ENCODE measurements around the gene ASNSD1.
"Not testable (repeated sequence)": the region's sequence is repeated elsewhere in the genome, so short reads cannot be mapped to it uniquely, and the experiment has no call there.

Gene ASNSD1

DNA sequence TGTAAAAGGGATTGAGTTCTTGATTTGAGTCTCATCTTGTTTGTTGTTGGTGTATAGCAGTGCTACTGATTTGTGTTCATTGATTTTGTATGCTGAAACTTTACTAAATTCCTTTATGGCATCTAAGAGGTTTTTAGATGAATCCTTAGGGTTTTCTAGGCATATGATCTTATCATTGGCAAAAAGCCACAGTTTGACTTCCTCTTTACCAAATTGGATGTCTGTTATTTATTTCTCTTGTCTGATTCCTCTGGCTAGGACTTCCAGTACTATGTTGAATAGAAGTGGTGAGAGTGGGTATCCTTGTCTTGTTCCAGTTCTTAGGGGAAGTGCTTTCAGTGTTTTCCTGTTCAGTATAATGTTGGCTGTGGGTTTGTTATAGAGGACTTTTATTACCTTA lies 18.0 kb downstream of the ASNSD1 start:
- no peak for DNase-seq (ENCODE audit: low read depth in 1 of 2, low spot score in 1 of 2)
- no peak for TF ChIP-seq JUND (IDR thresholded peaks at IDR 0.05; ENCODE audit: low read depth)
- in situ Hi-C loops (cut with HindIII; ENCODE audit: low pct_unique_long_range_greater_than_20kb, low sequenced_read_pairs) = no loop called here

DNA sequence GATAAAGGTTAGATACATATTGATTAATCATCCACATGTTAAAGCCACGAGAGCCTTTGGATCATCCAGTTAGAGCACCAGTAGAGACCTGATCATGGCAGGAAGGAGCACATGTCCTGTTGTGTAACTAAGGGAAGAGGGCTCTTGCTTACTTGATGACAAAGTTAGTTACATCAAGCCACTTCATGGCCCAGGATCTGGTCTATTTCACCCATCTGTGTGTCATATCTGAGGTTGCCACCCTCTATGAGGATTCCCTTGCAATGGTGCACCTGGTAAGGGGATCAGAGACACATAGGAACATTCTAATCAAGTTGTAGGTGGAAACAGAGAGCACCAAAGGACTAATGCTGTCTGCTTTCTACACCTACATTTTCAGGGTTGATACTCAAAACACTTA lies 19.9 kb downstream of the ASNSD1 start:
- no peak for DNase-seq (ENCODE audit: low read depth in 1 of 2, low spot score in 1 of 2)
- no peak for TF ChIP-seq JUND (IDR thresholded peaks at IDR 0.05; ENCODE audit: low read depth)
- in situ Hi-C loops (cut with HindIII; ENCODE audit: low pct_unique_long_range_greater_than_20kb, low sequenced_read_pairs) = no loop called here

DNA sequence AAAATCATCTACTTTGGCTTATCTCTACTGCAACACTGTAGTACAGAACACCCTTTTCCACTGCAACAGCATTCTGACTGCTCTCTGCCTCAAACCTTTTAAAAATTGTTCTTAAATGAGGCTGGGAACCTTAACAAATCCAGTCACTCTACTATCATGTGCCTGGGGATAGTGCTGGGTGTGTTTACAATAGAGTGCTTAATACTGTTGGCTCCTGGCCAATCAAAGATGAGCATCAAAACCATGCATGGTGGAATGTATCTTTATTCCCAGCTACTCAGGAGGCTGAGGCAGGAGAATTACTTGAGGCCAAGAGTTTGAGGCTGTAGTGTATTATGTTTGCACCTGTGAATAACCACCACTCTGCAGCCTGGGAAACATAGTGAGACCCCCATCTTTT lies 20.6 kb downstream of the ASNSD1 start:
- in situ Hi-C loops (cut with HindIII; ENCODE audit: low pct_unique_long_range_greater_than_20kb, low sequenced_read_pairs) = no loop called here
- no peak for TF ChIP-seq JUND (IDR thresholded peaks at IDR 0.05; ENCODE audit: low read depth)
- no peak for DNase-seq (ENCODE audit: low read depth in 1 of 2, low spot score in 1 of 2)

DNA sequence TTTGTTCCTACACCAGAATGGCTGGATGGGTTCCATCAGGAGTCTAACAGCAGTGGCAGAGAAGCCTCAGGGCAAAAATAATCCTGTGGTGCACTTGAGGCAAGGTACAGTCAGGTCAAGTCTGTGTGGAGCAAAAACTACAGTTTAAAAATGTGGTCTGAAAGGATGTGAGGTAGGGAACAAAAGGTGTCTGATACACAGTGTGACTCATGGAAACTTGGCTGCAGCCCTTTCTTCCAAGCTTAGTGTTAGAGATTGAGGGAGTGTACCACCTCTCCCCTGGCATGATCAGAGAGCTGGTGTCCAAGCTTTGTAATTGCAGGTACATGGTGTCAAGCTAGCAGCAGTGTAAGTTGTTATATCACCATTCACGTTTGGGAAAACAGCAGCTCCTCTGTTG lies 22.1 kb downstream of the ASNSD1 start:
- in situ Hi-C loops (cut with HindIII; ENCODE audit: low pct_unique_long_range_greater_than_20kb, low sequenced_read_pairs) = no loop called here
- no peak for TF ChIP-seq JUND (IDR thresholded peaks at IDR 0.05; ENCODE audit: low read depth)
- DNase-seq (ENCODE audit: low read depth in 1 of 2, low spot score in 1 of 2) = no peak

DNA sequence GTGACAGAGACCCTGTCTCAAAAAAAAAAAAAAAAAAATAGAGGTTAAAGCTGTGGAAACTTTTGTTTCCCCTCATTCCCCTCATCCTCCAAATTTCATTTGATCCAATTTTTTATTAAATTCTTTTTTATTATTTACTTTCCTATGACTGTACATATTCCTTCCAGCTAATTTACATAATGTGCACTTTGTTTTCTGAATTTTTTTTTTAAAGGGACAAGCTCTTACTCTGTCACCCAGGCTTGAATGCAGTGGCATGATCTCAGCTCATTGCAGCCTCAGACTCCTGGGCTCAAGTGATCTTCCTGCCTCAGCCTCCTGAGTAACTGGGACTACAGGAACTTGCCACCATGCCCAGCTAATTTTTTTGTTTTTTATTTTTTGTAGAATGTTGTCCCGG lies 23.6 kb downstream of the ASNSD1 start:
- TF ChIP-seq JUND (IDR thresholded peaks at IDR 0.05; ENCODE audit: low read depth) = no peak
- in situ Hi-C loops (cut with HindIII; ENCODE audit: low pct_unique_long_range_greater_than_20kb, low sequenced_read_pairs) = no loop called here
- DNase-seq (ENCODE audit: low read depth in 1 of 2, low spot score in 1 of 2) = no peak

DNA sequence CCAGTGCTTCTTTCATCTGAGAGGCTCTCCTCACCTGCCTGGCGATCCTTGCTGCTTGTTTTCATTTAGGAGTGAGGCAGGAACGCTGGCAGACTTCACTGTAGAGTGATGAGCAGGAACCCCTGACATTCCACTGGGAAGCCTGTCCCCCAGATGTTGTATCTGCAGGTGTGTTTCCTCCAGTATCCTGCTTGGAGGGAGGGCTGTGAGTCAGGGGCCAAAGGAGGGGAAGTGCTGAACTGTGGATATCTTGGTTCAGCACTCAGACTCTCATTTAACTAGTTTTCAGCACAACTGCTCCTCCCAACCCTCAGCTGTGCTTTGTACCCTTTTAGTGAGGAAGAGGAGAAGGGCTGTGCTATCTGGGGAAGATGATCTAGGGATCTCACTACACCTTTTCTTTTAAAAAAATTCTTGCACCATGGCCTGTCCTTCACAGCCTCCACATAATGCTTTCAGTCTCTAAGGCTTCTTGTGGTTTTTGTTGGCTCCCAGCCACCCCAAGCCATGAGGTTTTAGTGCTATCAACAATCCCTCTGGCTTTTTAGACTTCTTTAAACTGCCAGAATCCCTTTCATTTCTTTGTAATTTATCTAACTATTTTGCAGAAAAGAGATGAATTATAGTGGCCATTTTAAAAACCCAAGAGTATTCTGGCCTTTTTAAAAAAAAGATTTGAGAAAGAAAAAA lies 24.4 kb downstream of the ASNSD1 start:
- DNase-seq (ENCODE audit: low read depth in 1 of 2, low spot score in 1 of 2) = no peak
- in situ Hi-C loops (cut with HindIII; ENCODE audit: low pct_unique_long_range_greater_than_20kb, low sequenced_read_pairs) = no loop called here
- TF ChIP-seq JUND (IDR thresholded peaks at IDR 0.05; ENCODE audit: low read depth) = no peak

DNA sequence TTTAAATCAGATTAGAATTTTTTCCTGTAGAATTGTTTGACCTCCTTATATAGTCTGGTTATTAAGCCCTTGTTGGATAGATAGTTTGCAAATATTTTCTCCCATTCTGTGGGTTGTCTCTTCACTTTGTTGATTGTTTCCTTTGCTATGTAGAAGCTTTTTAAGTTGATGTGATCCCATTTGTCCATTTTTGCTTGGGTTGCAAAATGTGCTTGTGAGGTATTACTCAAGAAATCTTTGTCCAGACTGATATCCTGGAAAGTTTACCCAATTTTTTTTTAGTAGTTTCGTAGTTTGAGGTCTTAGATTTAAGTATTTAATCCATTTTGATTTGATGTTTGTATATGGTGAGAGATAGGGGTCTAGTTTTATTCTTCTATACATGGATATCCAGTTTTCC lies 26.5 kb downstream of the ASNSD1 start:
- DNase-seq (ENCODE audit: low read depth in 1 of 2, low spot score in 1 of 2); in situ Hi-C loops (cut with HindIII; ENCODE audit: low pct_unique_long_range_greater_than_20kb, low sequenced_read_pairs): not testable (repeated sequence)

DNA sequence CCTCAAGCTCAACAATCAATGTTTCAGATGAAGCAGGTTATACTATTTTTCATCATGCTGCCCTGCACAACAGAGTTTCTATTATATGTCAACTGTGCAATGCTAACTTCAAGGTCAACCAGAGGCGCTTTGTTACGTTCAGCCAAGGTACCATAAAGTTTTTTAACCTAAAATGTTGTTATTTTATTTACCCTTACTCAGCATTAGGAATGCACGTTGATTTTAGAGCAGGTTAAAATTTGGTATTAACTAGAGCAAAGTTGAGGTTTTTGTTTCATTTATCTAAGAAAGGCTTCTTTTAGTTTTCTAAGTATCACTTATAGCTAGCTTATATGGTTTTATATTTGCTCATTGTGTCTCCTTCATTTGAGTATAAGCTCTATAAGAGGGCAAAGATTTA lies 35.0 kb downstream of the ASNSD1 start:
- in situ Hi-C loops (cut with HindIII; ENCODE audit: low pct_unique_long_range_greater_than_20kb, low sequenced_read_pairs) = no loop called here
- no peak for TF ChIP-seq JUND (IDR thresholded peaks at IDR 0.05; ENCODE audit: low read depth)
- DNase-seq (ENCODE audit: low read depth in 1 of 2, low spot score in 1 of 2) = no peak

DNA sequence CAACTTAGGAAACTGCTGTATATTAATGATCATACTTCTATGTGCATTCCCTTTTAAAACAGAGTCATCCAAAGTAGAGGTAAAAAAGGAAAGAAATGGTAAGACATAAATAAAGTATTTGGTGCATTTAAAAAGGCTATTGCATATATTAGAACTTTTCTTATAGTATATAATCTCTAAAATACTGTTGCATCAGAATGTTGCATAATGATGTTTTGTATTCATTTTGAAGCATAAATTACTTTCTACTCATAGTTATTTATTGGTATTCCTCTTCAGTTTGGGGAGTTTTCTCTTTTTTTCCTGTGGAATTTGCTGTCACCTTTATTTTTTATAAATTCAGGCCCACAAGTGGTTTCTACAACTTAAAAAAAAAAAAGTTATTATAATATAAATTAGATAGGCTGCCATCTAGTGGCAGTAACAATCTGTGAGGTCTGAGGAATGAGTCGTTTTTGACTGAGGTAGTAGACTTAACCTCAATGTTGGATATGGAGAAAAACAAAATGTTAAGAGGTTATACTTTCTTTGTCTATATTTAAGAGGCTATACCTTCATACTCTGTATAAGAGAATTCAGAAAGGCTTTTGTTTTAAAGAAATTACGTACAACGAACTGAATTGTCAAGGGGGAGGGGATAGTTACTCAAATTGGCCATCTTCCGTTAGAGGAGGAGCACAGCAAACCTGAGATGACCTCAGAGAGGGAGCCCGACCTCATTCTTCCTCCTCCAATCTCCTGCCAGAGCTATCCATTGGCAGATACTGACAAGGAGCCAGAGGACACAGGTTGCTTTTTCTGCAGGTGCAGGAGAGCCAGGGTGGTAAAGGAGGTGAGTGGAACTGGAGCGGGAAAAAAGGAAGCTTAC lies 37.0 kb downstream of the ASNSD1 start:
- no peak for TF ChIP-seq JUND (IDR thresholded peaks at IDR 0.05; ENCODE audit: low read depth)
- in situ Hi-C loops (cut with HindIII; ENCODE audit: low pct_unique_long_range_greater_than_20kb, low sequenced_read_pairs) = no loop called here
- DNase-seq (ENCODE audit: low read depth in 1 of 2, low spot score in 1 of 2) = peak in 1 of 2 experiments; percentile 57

DNA sequence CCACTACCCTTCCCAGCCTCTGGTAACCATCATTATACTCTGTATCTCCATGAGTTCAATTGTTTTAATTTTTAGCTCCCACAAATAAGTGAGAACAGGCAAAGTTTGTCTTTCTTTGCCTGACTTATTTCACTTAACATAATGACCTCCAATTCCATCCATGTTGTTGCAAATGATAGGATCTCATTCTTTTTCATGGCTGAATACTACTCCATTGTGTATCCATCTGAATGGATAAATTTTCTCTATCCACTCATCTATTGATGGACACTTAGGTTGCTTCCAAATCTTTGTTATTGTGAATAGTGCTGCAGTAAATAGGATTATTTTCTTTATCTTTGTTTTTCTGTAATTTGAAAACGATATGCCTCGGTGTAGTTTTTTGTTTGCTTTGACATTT lies 39.4 kb downstream of the ASNSD1 start:
- no peak for DNase-seq (ENCODE audit: low read depth in 1 of 2, low spot score in 1 of 2)
- in situ Hi-C loops (cut with HindIII; ENCODE audit: low pct_unique_long_range_greater_than_20kb, low sequenced_read_pairs) = no loop called here
- TF ChIP-seq JUND (IDR thresholded peaks at IDR 0.05; ENCODE audit: low read depth) = no peak

DNA sequence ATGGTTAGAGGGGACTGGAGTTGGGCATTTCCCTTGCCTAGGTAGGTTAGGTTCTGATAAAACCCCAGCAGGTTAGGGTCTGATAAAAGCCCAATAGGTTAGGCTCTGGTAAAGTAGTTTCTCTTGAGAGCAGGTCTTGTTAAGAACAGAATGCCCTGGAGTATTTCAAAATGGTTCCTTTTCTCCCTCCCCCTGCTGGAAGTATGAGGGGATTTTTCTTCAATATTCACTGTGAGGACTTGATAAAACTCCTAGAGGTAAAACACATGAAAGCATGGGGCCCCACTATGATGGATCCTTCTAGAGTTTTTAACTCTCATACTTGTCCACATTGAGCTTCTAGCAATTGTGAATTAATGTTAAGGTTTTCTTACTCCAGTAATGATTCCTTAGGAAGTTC lies 40.8 kb downstream of the ASNSD1 start:
- TF ChIP-seq JUND (IDR thresholded peaks at IDR 0.05; ENCODE audit: low read depth) = no peak
- no peak for DNase-seq (ENCODE audit: low read depth in 1 of 2, low spot score in 1 of 2)
- in situ Hi-C loops (cut with HindIII; ENCODE audit: low pct_unique_long_range_greater_than_20kb, low sequenced_read_pairs) = no loop called here

DNA sequence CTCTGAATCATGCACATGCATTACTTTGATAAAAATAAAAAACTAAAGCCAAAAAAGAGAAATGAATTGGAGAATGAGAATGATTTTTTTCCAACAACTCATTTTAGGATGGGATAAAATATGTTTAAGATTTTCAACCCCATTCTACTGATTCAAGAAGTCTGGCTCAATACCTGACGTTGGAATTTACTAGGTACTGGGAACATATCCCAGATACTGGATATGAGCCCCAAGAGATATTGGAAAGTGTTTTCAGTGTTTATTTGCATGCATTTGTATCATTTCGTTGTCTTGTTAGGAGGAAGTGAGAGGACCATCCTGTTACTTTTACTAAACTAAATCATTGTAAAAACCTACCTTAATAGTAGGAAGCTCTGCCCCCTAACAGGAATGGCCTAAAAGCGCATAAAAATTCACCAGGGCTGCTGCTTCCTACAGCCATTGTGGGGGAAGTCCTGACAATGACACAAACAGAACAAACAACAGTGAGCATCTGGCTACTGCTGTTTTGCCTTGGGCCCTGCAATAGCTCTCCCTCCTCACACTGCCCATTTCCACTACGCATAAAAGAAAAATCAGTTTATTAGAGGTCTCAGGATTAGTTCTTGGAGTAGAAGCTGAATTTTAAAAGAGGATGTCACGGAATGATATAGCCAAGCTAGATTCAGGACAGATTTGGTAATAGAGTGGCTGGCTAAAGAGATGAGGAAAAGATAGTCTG lies 48.4 kb downstream of the ASNSD1 start:
- no peak for TF ChIP-seq JUND (IDR thresholded peaks at IDR 0.05; ENCODE audit: low read depth)
- DNase-seq (ENCODE audit: low read depth in 1 of 2, low spot score in 1 of 2) = no peak
- in situ Hi-C loops (cut with HindIII; ENCODE audit: low pct_unique_long_range_greater_than_20kb, low sequenced_read_pairs) = no loop called here

DNA sequence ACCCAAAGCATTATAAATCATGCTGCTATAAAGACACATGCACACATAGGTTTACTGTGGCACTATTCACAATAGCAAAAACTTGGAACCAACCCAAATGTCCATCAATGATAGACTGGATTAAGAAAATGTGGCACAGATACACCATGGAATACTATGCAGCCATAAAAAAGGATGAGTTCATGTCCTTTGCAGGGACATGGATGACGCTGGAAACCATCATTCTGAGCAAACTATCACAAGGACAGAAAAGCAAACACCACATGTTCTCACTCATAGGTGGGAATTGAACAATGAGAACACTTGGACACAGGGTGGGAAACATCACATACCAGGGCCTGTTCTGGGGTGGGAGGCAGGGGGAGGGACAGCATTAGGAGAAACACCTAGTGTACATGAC lies 56.3 kb downstream of the ASNSD1 start:
- DNase-seq (ENCODE audit: low read depth in 1 of 2, low spot score in 1 of 2); in situ Hi-C loops (cut with HindIII; ENCODE audit: low pct_unique_long_range_greater_than_20kb, low sequenced_read_pairs): not testable (repeated sequence)
